B cell (primary cell): ENCODE data around the gene XPO6. TPM values are rescaled to one million over a fixed set of nuclear protein-coding genes. Genes with fewer than 3 reads are reported as not detected.
A peak's percentile ranks its signal among the peaks of the same experiment; 100 is the strongest.

Experiments
- ATAC-seq: fragments of 200-7000 bp; cut with Tn5 transposase; one replicate; pipeline ENCODE4 v1.10.0; 2021; ENCODE audit warnings: low read depth, mild to moderate bottlenecking, moderate number of reproducible peaks, moderate library complexity
- CTCF ChIA-PET: fragments of 350-600 bp; sonication (Branson Sonifier 250); formaldehyde crosslinking; loops from one replicate; lab custom pipeline; 2021; ENCODE audit warnings: antibody characterized with exemption, inconsistent platforms; lab: Charles Lee
- POLR2A ChIA-PET: fragments of 350-600 bp; sonication (Branson Sonifier 250); formaldehyde crosslinking; loops from one replicate; lab custom pipeline; 2021; ENCODE audit warnings: antibody characterized with exemption; lab: Charles Lee
- DNase-seq: peaks from one replicate; pipeline ENCODE4 v3.0.0; 2013
- H2AFZ ChIP-seq: 2 replicates; pipeline ENCODE4 v1.6.1; 2012; ENCODE audit warnings: mild to moderate bottlenecking, low read depth, low read length; ENCODE audit not compliant: insufficient read depth, poor library complexity, severe bottlenecking
- H3K27ac ChIP-seq, 2 donors: 1 replicate in 1 of 2; 2 replicates in 1 of 2; pipeline ENCODE4 v1.5.1; 2012 to 2013; ENCODE audit warnings: low read length in 2 of 2, mild to moderate bottlenecking in 2 of 2, moderate library complexity in 1 of 2
- H3K27me3 ChIP-seq, 4 experiments: fragments of 200-600 bp in 1 of 4; sonication (generic) in 1 of 4; replicated peaks in 1 of 4; 1 replicate in 2 of 4; 2 replicates in 2 of 4; pipeline versions ENCODE4 v1.6.1 to v1.7.0; 2013 to 2016; ENCODE audit warnings: low read length in 3 of 4, mild to moderate bottlenecking in 2 of 4, mixed read lengths in 1 of 4, moderate library complexity in 1 of 4; ENCODE audit not compliant: insufficient read depth in 4 of 4, control insufficient read depth in 3 of 4; ENCODE audit errors: control extremely low read depth in 1 of 4
- H3K36me3 ChIP-seq, 2 experiments: replicated peaks in 1 of 2; 1 replicate in 1 of 2; 2 replicates in 1 of 2; pipeline versions ENCODE4 v1.6.1 to v1.7.1; 2013; ENCODE audit warnings: low read length in 1 of 2; ENCODE audit not compliant: insufficient read depth in 2 of 2, control insufficient read depth in 1 of 2; ENCODE audit errors: control extremely low read depth in 1 of 2, extremely low read depth in 1 of 2
- H3K4me1 ChIP-seq, 2 donors: fragments of 200-600 bp in 1 of 2; sonication (generic) in 1 of 2; 1 replicate in 1 of 2; 2 replicates in 1 of 2; pipeline versions ENCODE4 v1.5.1 to v1.6.1; 2013 to 2017; ENCODE audit warnings: low read length in 2 of 2; ENCODE audit not compliant: control insufficient read depth in 2 of 2, insufficient read depth in 2 of 2
- H3K4me2 ChIP-seq: replicated peaks from 2 replicates; pipeline ENCODE3; 2012; ENCODE audit warnings: mild to moderate bottlenecking, low read depth, low read length; ENCODE audit not compliant: poor library complexity, severe bottlenecking
- H3K4me3 ChIP-seq, 5 experiments: fragments of 200-600 bp in 1 of 5; sonication (generic) in 1 of 5; 1 replicate in 3 of 5; 2 replicates in 2 of 5; pipeline versions ENCODE4 v1.5.1 to v1.7.0; 2011 to 2016; ENCODE audit warnings: low read length in 4 of 5, mild to moderate bottlenecking in 4 of 5, low read depth in 2 of 5, control low read depth in 1 of 5, moderate library complexity in 1 of 5; ENCODE audit not compliant: insufficient read depth in 1 of 5; ENCODE audit errors: control extremely low read depth in 1 of 5, extremely low read depth in 1 of 5
- H3K79me2 ChIP-seq: fragments of 200-600 bp; sonication (generic); one replicate; pipeline ENCODE4 v1.6.0; 2016; ENCODE audit warnings: low read length; ENCODE audit not compliant: control insufficient read depth, insufficient read depth
- H3K9ac ChIP-seq: fragments of 200-600 bp; sonication (generic); 2 replicates; pipeline ENCODE4 v1.6.1; 2017; ENCODE audit warnings: mild to moderate bottlenecking, low read length, moderate library complexity
- H3K9me3 ChIP-seq, 3 donors: one replicate each; pipeline versions ENCODE4 v1.6.1 to v1.7.1; 2013; ENCODE audit warnings: low read length in 2 of 3; ENCODE audit not compliant: control insufficient read depth in 2 of 3, insufficient read depth in 1 of 3; ENCODE audit errors: control extremely low read depth in 1 of 3
- H4K20me1 ChIP-seq: 2 replicates; pipeline ENCODE4 v1.6.0; 2012; ENCODE audit warnings: mild to moderate bottlenecking, low read length; ENCODE audit not compliant: insufficient read depth, control insufficient read depth, poor library complexity, severe bottlenecking
- H3K27ac Mint-ChIP-seq: one replicate; pipeline ENCODE4 v1.8.0; 2021; ENCODE audit warnings: mixed read lengths
- H3K27me3 Mint-ChIP-seq: one replicate; pipeline ENCODE4 v1.8.0; 2021; ENCODE audit warnings: mixed read lengths
- H3K4me1 Mint-ChIP-seq: one replicate; pipeline ENCODE4 v1.8.0; 2021; ENCODE audit warnings: mixed read lengths
- H3K4me3 Mint-ChIP-seq: one replicate; pipeline ENCODE4 v1.8.0; 2021; ENCODE audit warnings: mixed read lengths
- H3K9me3 Mint-ChIP-seq: one replicate; pipeline ENCODE4 v1.8.0; 2022; ENCODE audit warnings: mixed read lengths; ENCODE audit not compliant: insufficient read depth
- EZH2 ChIP-seq: IDR thresholded peaks from 2 replicates; pipeline ENCODE4 v1.6.1; 2012; ENCODE audit warnings: borderline replicate concordance, low read depth, mild to moderate bottlenecking, moderate library complexity, low read length; ENCODE audit not compliant: insufficient read depth, poor library complexity, severe bottlenecking
- WGBS: methylation state at CpG from one replicate; pipeline ENCODE4 v1.1.5; 2013; ENCODE audit warnings: missing lambda C conversion rate; ENCODE audit not compliant: insufficient coverage; 5-methylcytosine and 5-hydroxymethylcytosine counted together
- intact Hi-C: fragments of 100-400 bp; cut with micrococcal nuclease; formaldehyde crosslinking; loops from one replicate; pipeline ENCODE4 v1.10.0; 2022
- polyA plus RNA-seq: library from polyadenylated mRNA; depleted of rRNA; stranded (reverse); fragments of >200 nt; gene quantifications from 2 replicates; pipeline ENCODE4 v1.2.3, GENCODE V29; 2012
- total RNA-seq, 2 donors: library from RNA; stranded (reverse); fragments of 120-200 nt in 1 of 2; gene quantifications; 1 replicate in 1 of 2; 2 replicates in 1 of 2; pipeline versions ENCODE4 v1.2.3 to v1.2.4, GENCODE V29; 2013 to 2022
- TF ChIP-seq, protein P1 (sequence below): fragments of 200-600 bp; IDR thresholded peaks from one replicate; pipeline ENCODE4 v1.8.0; 2022; ENCODE audit warnings: antibody characterized with exemption, mild to moderate bottlenecking

Gene XPO6
- total and polyA plus RNA-seq, 2 donors (not counting 1 experiment from before 2014, with no cell fraction given) = 259 to 303 TPM

- intact Hi-C loops = no loop called here
- Mint-ChIP-seq H3K27ac (peak overlapping the region; percentile 42), H3K4me3 (no peak overlapping the region), H3K9me3 (no peaks in the 10 kb centered on the region), H3K4me1 (no peaks in the 10 kb centered on the region), H3K27me3 (no peaks in the 10 kb centered on the region)
- no peak overlapping the region for H3K4me2 ChIP-seq
- peaks cover 48% of the 10 kb centered on the region for H4K20me1 ChIP-seq
- CTCF ChIA-PET = no interaction called here
- H3K36me3 ChIP-seq = peaks cover 13 to 97% of the 10 kb centered on the region in 2 experiments
- H3K79me2 ChIP-seq = peaks cover 30% of the 10 kb centered on the region
- no peak overlapping the region for H3K27ac ChIP-seq
- ATAC-seq (no peak), DNase-seq (no peak)
- no peak overlapping the region for H3K4me3 ChIP-seq
- POLR2A ChIA-PET = no interaction called here
- no peaks in the 10 kb centered on the region for H3K27me3 ChIP-seq
- no peak overlapping the region for H2AFZ ChIP-seq
- 100% methylated on average over 1 of the region's 5 CpGs for WGBS
- H3K4me1 ChIP-seq = no peaks in the 10 kb centered on the region
- TF ChIP-seq, protein P1, sequence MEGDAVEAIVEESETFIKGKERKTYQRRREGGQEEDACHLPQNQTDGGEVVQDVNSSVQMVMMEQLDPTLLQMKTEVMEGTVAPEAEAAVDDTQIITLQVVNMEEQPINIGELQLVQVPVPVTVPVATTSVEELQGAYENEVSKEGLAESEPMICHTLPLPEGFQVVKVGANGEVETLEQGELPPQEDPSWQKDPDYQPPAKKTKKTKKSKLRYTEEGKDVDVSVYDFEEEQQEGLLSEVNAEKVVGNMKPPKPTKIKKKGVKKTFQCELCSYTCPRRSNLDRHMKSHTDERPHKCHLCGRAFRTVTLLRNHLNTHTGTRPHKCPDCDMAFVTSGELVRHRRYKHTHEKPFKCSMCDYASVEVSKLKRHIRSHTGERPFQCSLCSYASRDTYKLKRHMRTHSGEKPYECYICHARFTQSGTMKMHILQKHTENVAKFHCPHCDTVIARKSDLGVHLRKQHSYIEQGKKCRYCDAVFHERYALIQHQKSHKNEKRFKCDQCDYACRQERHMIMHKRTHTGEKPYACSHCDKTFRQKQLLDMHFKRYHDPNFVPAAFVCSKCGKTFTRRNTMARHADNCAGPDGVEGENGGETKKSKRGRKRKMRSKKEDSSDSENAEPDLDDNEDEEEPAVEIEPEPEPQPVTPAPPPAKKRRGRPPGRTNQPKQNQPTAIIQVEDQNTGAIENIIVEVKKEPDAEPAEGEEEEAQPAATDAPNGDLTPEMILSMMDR = no peak
- no peak for TF ChIP-seq EZH2
- no peak overlapping the region for H3K9ac ChIP-seq
- H3K9me3 ChIP-seq = no peaks in the 10 kb centered on the region
Observed at GRCh38 chr16:28110479-28110878, 101.3 kb downstream of the XPO6 start.

GRCh38 chr16:28110074-28110473, 101.7 kb downstream of the XPO6 start:
- Histone ChIP-seq H3K79me2 (peaks cover 30% of the 10 kb centered on the region), H3K4me2 (no peak overlapping the region), H3K27me3 (no peaks in the 10 kb centered on the region), H3K27ac (peak overlapping the region in 1 of 2 donors; percentile 25), H3K4me3 (no peak overlapping the region), H3K9ac (no peak overlapping the region), H3K4me1 (no peaks in the 10 kb centered on the region), H3K36me3 (peaks cover 13 to 97% of the 10 kb centered on the region in 2 experiments), H4K20me1 (peaks cover 48% of the 10 kb centered on the region), H2AFZ (no peak overlapping the region), H3K9me3 (no peaks in the 10 kb centered on the region)
- no peak overlapping the region for H3K4me3 Mint-ChIP-seq
- 100% methylated on average over 3 of the region's 3 CpGs for WGBS
- ATAC-seq = no peak
- H3K4me1 Mint-ChIP-seq = no peaks in the 10 kb centered on the region
- H3K9me3 Mint-ChIP-seq = no peaks in the 10 kb centered on the region
- intact Hi-C loops = no loop called here
- no peak for DNase-seq
- POLR2A ChIA-PET = no interaction called here
- CTCF ChIA-PET = no interaction called here
- peak overlapping the region; percentile 42 for H3K27ac Mint-ChIP-seq
- no peaks in the 10 kb centered on the region for H3K27me3 Mint-ChIP-seq
- no peak for TF ChIP-seq EZH2
- TF ChIP-seq, protein P1 = no peak
